B cell (primary cell): Measurements from ENCODE around the gene HJURP.

Source experiments
- EZH2 ChIP-seq: IDR thresholded peaks from 2 replicates; pipeline ENCODE4 v1.6.1; 2012; ENCODE audit warnings: borderline replicate concordance, low read depth, mild to moderate bottlenecking, moderate library complexity, low read length; ENCODE audit not compliant: insufficient read depth, poor library complexity, severe bottlenecking
- TF ChIP-seq, protein P1 (sequence below): fragments of 200-600 bp; IDR thresholded peaks from one replicate; pipeline ENCODE4 v1.8.0; 2022; ENCODE audit warnings: antibody characterized with exemption, mild to moderate bottlenecking

DNA sequence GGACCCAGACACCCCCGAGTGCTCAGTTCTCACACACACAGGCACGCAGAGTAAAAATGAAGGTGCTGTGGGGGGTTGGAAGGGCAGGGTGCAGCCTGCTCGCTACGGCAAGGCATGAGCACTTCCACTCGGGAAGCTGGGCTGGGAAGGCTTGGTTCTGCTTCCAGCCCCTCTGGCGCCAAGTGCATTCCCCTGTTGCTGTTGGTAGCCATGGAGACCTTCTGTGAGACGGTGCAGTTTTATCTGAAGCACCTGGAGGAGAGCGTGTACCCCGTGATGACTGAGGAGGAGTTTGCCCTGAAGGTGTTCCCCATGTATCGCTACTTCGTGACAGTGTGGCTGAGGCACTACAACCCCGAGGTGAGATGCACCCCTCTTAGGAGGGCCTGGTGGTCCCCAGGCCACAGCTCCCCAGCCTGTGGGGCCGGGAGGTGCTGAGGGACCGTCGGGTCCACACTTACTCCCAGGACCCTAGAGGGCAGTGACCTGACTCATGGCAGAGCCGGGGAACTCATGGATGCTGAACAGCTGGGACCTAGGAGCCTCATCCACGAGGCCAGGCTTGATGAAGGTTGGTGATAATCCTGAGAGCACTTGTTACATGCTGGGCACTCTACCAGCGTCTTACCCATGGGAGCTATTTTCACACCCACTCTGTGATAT is 60.7 kb downstream of the HJURP start:
- TF ChIP-seq, protein P1, sequence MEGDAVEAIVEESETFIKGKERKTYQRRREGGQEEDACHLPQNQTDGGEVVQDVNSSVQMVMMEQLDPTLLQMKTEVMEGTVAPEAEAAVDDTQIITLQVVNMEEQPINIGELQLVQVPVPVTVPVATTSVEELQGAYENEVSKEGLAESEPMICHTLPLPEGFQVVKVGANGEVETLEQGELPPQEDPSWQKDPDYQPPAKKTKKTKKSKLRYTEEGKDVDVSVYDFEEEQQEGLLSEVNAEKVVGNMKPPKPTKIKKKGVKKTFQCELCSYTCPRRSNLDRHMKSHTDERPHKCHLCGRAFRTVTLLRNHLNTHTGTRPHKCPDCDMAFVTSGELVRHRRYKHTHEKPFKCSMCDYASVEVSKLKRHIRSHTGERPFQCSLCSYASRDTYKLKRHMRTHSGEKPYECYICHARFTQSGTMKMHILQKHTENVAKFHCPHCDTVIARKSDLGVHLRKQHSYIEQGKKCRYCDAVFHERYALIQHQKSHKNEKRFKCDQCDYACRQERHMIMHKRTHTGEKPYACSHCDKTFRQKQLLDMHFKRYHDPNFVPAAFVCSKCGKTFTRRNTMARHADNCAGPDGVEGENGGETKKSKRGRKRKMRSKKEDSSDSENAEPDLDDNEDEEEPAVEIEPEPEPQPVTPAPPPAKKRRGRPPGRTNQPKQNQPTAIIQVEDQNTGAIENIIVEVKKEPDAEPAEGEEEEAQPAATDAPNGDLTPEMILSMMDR, result no peak
- no peak for TF ChIP-seq EZH2
